Psoas muscle (tissue), 8 donors: ENCODE data around the gene ATP13A3. TPM values are rescaled to one million over a fixed set of nuclear protein-coding genes. Genes with fewer than 3 reads are reported as not detected.

Experiments
- ATAC-seq, 4 donors: fragments of 200-7000 bp; cut with Tn5 transposase; one replicate each; pipeline ENCODE4 v1.9.1; 2020; ENCODE audit warnings: moderate library complexity in 3 of 4, mild to moderate bottlenecking in 2 of 4
- DNase-seq, 2 donors: peaks; one replicate each; pipeline ENCODE4 v3.0.0-alpha.2; 2020
- H3K27ac ChIP-seq: fragments of 200-600 bp; one replicate; pipeline ENCODE4 v1.8.0; 2022
- H3K27me3 ChIP-seq, 3 donors: fragments of 200-600 bp in 1 of 3; one replicate each; pipeline versions ENCODE4 v1.6.1 to v1.8.0; 2013 to 2022; ENCODE audit warnings: low read length in 2 of 3, mild to moderate bottlenecking in 2 of 3, moderate library complexity in 1 of 3; ENCODE audit not compliant: insufficient read depth in 3 of 3
- H3K36me3 ChIP-seq, 2 donors: fragments of 200-600 bp in 1 of 2; one replicate each; pipeline versions ENCODE4 v1.6.1 to v1.8.0; 2013 to 2022; ENCODE audit warnings: low read depth in 1 of 2, mild to moderate bottlenecking in 1 of 2, moderate library complexity in 1 of 2; ENCODE audit not compliant: insufficient read depth in 1 of 2
- H3K4me1 ChIP-seq: fragments of 200-600 bp; one replicate; pipeline ENCODE4 v1.8.0; 2022
- H3K4me3 ChIP-seq: fragments of 200-600 bp; one replicate; pipeline ENCODE4 v1.8.0; 2022; ENCODE audit warnings: mild to moderate bottlenecking
- H3K9me3 ChIP-seq: fragments of 200-600 bp; one replicate; pipeline ENCODE4 v1.8.0; 2022
- WGBS, 3 donors: extraction: QIAGEN DNeasy Blood & Tissue Kit; methylation state at CpG; one replicate each; pipeline versions ENCODE4 v1.1.6 to v1.1.7; 2013; 5-methylcytosine and 5-hydroxymethylcytosine counted together
- intact Hi-C, 2 donors: fragments of 100-400 bp; cut with DNase I; formaldehyde crosslinking; loops; one replicate each; pipeline versions ENCODE4 v1.11.0 to v1.14.2; 2022
- polyA plus RNA-seq, 3 donors: library from polyadenylated mRNA; stranded (reverse); fragments of 200-250 nt; gene quantifications; one replicate each; pipeline ENCODE4 v1.2.3, GENCODE V29; 2013
- total RNA-seq, 4 donors: library from RNA; stranded (reverse); fragmentation: NEBNext Ultra II Directional in 2 of 4; extraction: Animal tissue kit (Norgen Biotek cat#: 25700) in 2 of 4; gene quantifications; one replicate each; pipeline versions ENCODE4 v1.2.1 to v1.2.4, GENCODE V29; 2021 to 2023
- TF ChIP-seq, protein P1 (sequence below): fragments of 200-600 bp; IDR thresholded peaks from one replicate; pipeline ENCODE4 v1.8.0; 2022; ENCODE audit warnings: antibody characterized with exemption
- donor health status: healthy with polysubstance abuse.
- donor health status: DM: no; HTN: no; CAD: no; lungs with moderate emphysema.
- donor health status: Bipolar disorder and iron deficiency.
- donor health status: healthy.
- donor health status: DM: yes; HTN: yes; CAD: no.
- donor health status: DM: no; HTN: no; CAD: no.
- donor health status: DM: no; HTN: no; CAD: no.
- donor health status: DM: yes; HTN: yes; CAD: no.

The ATP13A3 gene
- total and polyA plus RNA-seq, 7 donors, result 10.4 to 72.7 (median 46.6) TPM

DNA sequence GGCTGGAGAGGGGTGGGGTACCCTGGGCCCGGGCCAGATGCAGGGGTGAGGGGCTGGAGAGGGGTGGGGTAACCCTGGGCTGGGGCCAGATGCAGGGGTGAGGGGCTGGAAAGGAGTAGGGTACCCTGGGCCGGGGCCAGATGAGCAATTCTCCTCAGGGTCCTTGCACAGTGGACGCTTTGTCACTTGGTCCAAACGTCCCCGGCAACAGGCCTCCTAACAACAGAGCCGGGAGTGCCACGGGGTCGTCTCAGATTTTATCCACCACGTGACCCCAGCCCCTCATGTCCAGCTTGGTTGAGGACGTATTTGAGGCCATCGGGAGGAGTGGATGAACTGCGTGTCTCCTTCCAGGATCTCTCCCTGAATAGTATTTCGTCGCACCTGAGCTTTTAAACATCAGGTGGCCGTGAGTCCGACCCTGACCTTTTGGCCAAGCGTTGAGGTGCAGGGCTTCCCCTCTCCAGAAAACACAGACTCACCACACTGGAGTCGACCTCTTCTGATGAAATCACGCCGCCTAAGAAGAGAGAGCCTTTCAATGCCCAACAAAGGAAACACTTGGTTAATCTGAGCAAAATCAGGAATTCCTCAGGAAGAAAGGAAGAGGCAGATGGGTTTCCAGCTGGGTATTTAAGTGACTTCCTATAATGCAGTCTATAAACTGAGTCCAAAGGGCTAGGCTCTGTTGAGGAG, 104.5 kb downstream of the ATP13A3 start:
- no peak overlapping the region for H3K4me3 ChIP-seq
- TF ChIP-seq, protein P1, sequence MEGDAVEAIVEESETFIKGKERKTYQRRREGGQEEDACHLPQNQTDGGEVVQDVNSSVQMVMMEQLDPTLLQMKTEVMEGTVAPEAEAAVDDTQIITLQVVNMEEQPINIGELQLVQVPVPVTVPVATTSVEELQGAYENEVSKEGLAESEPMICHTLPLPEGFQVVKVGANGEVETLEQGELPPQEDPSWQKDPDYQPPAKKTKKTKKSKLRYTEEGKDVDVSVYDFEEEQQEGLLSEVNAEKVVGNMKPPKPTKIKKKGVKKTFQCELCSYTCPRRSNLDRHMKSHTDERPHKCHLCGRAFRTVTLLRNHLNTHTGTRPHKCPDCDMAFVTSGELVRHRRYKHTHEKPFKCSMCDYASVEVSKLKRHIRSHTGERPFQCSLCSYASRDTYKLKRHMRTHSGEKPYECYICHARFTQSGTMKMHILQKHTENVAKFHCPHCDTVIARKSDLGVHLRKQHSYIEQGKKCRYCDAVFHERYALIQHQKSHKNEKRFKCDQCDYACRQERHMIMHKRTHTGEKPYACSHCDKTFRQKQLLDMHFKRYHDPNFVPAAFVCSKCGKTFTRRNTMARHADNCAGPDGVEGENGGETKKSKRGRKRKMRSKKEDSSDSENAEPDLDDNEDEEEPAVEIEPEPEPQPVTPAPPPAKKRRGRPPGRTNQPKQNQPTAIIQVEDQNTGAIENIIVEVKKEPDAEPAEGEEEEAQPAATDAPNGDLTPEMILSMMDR, result no peak
- peaks cover 0 to 17% (median 3%) of the 10 kb centered on the region in 3 donors for H3K27me3 ChIP-seq
- H3K4me1 ChIP-seq, result no peaks in the 10 kb centered on the region
- DNase-seq (no peak), ATAC-seq (no peak)
- WGBS, 3 donors, result 58 to 64% (median 61%) methylated on average over 20 of the region's 20 CpGs
- H3K27ac ChIP-seq, result no peak overlapping the region
- intact Hi-C loops, result no loop called here
- no peaks in the 10 kb centered on the region for H3K9me3 ChIP-seq
- no peaks in the 10 kb centered on the region for H3K36me3 ChIP-seq

DNA sequence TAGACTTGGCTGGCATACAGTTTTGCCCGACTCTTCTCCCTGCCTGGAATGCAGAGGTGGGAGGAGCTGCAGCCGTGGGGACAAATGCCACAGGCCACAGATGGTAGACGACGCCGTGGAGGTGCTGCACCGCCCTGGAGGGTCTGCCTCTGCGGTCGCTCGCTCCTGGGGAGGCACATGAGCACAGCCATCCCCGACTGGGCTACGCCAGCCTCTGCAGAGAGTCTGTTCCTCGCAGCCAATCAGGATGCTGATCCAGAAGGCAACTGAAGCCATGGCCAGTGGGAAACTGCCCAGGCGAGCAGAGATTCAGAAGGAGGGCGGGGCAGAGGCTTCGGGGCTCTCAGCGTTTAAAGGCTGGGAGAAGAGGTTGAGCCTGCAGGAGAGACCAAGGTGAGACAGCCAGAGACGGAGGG, 105.3 kb downstream of the ATP13A3 start:
- TF ChIP-seq, protein P1, result no peak
- Histone ChIP-seq H3K4me1 (no peaks in the 10 kb centered on the region), H3K27me3 (peaks cover 0 to 20% (median 3%) of the 10 kb centered on the region in 3 donors), H3K36me3 (no peaks in the 10 kb centered on the region), H3K9me3 (no peaks in the 10 kb centered on the region), H3K27ac (no peak overlapping the region), H3K4me3 (no peak overlapping the region)
- ATAC-seq (no peak), DNase-seq (no peak)
- 31 to 41% (median 36%) methylated on average over 17 of the region's 17 CpGs for WGBS, 3 donors
- intact Hi-C loops, result no loop called here

DNA sequence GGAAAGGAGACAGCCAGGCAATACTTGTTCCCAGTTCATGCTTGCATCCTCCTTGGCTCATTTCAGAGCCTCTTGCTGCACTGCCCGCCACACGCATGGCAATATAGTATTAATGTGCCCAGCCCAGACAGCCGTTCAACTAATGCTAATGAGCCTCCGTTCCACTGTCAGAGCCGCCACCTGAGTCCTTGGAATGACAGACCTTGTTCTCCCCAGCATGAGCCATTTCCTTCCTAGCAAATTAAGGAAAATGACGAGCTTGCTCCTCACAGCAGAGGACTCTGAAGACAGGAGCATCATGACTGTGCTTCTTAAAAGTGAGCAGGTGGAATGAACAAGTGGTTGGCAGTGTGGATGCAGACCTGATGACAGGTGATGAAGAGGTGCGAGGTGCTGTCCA, 106.5 kb downstream of the ATP13A3 start:
- Histone ChIP-seq H3K27ac (no peak overlapping the region), H3K4me1 (no peaks in the 10 kb centered on the region), H3K27me3 (peaks cover 0 to 20% (median 5%) of the 10 kb centered on the region in 3 donors), H3K4me3 (no peak overlapping the region), H3K9me3 (no peaks in the 10 kb centered on the region), H3K36me3 (no peaks in the 10 kb centered on the region)
- WGBS, 3 donors, result 76 to 81% (median 79%) methylated on average over 7 of the region's 7 CpGs
- intact Hi-C loops, result no loop called here
- no peak for ATAC-seq
- TF ChIP-seq, protein P1, result no peak
- no peak for DNase-seq

DNA sequence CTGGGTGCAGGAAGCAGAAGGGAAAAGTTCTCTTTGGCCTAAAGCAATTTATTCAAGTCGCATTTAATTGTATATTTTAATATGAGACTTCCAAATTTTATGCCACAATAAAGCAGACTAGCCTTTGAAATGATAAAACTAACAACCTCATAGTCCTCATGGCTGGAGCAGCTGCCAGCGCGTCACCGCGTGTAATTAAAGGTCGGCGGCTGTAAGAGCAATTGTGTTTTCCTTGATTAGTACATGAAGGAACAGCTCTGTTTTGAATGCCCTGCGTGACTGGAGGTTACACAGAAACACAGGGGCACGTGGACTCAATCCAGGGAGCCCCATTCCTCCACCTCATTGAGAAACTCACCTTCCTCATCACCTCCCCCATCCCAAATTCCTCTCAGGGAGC, 107.2 kb downstream of the ATP13A3 start:
- DNase-seq, result no peak
- intact Hi-C loops, result no loop called here
- TF ChIP-seq, protein P1, result no peak

DNA sequence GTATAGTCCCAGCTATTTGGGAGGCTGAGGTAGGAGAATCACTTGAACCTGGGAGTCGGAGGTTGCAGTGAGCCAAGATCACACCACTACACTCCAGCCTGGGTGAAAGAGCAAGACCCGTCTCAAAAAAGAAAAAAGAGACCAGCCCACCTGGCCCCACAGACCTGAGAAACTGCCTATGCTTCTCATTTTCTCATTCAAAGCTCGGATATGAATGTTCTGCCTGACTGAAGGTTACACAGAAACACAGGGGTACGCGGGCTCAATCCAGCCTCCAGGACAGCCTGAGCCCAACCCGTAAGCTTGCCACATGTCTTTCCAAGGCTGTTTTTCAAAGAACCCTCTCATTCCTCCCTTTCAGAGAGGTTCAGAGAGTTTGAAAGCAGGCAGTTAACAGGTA, 107.6 kb downstream of the ATP13A3 start:
- DNase-seq (no peak), ATAC-seq (no peak)
- TF ChIP-seq, protein P1, result no peak
- Histone ChIP-seq H3K9me3 (no peaks in the 10 kb centered on the region), H3K4me1 (no peaks in the 10 kb centered on the region), H3K36me3 (no peaks in the 10 kb centered on the region), H3K27me3 (peaks cover 0 to 20% (median 5%) of the 10 kb centered on the region in 3 donors), H3K4me3 (no peak overlapping the region), H3K27ac (no peak overlapping the region)
- intact Hi-C loops, result no loop called here
- WGBS, 3 donors, result 92 to 95% (median 94%) methylated on average over 6 of the region's 6 CpGs

More for the DNA sequence above, 107.2 kb downstream of the ATP13A3 start:
- H3K4me1 ChIP-seq, result no peaks in the 10 kb centered on the region
- H3K36me3 ChIP-seq, result no peaks in the 10 kb centered on the region
- H3K27me3 ChIP-seq, result peaks cover 0 to 20% (median 5%) of the 10 kb centered on the region in 3 donors
- WGBS, 3 donors, result 65 to 70% (median 68%) methylated on average over 9 of the region's 9 CpGs
- H3K27ac ChIP-seq, result no peak overlapping the region
- ATAC-seq, result no peak
- H3K4me3 ChIP-seq, result no peak overlapping the region
- no peaks in the 10 kb centered on the region for H3K9me3 ChIP-seq
